ENCODE measurements around the gene FAM53B.
A peak's percentile ranks its signal among the peaks of the same experiment; 100 is the strongest.

Gene FAM53B

GRCh38 chr10:124671486-124672075, 72.6 kb downstream of the FAM53B start:
- DNase-seq: peak; percentile 57
- Histone ChIP-seq H3K9me3 (ENCODE audit: severe bottlenecking) (no peaks in the 10 kb centered on the region), H3K27me3 (ENCODE audit: insufficient read depth, low read depth, severe bottlenecking) (no peaks in the 10 kb centered on the region), H3K27ac (no peak overlapping the region), H3K36me3 (peaks cover 5% of the 10 kb centered on the region), H3K4me3 (ENCODE audit: low read depth, low read length) (no peak overlapping the region)
- TF ChIP-seq CTCF (IDR thresholded peaks at IDR 0.05; ENCODE audit: low read depth, low read length): peak; percentile 50

- Histone ChIP-seq H3K9me3 (ENCODE audit: severe bottlenecking) (no peaks in the 10 kb centered on the region), H3K4me3 (ENCODE audit: low read depth, low read length) (no peak overlapping the region), H3K27ac (no peak overlapping the region), H3K27me3 (ENCODE audit: insufficient read depth, low read depth, severe bottlenecking) (no peaks in the 10 kb centered on the region), H3K36me3 (peaks cover under 1% of the 10 kb centered on the region)
- no peak for TF ChIP-seq CTCF (IDR thresholded peaks at IDR 0.05; ENCODE audit: low read depth, low read length)
- DNase-seq: no peak
These were observed 73.3 kb downstream of the FAM53B start for GRCh38 chr10:124670849-124671248.

- no peaks in the 10 kb centered on the region for H3K9me3 ChIP-seq (ENCODE audit: severe bottlenecking)
- no peaks in the 10 kb centered on the region for H3K27me3 ChIP-seq (ENCODE audit: insufficient read depth, low read depth, severe bottlenecking)
- no peak overlapping the region for H3K4me3 ChIP-seq (ENCODE audit: low read depth, low read length)
- no peak overlapping the region for H3K27ac ChIP-seq
- DNase-seq: no peak
- TF ChIP-seq CTCF (IDR thresholded peaks at IDR 0.05; ENCODE audit: low read depth, low read length): no peak
- H3K36me3 ChIP-seq: no peaks in the 10 kb centered on the region; the same call in none of the 2 replicates
These were observed 74.1 kb downstream of the FAM53B start for GRCh38 chr10:124669824-124670654.

DNA sequence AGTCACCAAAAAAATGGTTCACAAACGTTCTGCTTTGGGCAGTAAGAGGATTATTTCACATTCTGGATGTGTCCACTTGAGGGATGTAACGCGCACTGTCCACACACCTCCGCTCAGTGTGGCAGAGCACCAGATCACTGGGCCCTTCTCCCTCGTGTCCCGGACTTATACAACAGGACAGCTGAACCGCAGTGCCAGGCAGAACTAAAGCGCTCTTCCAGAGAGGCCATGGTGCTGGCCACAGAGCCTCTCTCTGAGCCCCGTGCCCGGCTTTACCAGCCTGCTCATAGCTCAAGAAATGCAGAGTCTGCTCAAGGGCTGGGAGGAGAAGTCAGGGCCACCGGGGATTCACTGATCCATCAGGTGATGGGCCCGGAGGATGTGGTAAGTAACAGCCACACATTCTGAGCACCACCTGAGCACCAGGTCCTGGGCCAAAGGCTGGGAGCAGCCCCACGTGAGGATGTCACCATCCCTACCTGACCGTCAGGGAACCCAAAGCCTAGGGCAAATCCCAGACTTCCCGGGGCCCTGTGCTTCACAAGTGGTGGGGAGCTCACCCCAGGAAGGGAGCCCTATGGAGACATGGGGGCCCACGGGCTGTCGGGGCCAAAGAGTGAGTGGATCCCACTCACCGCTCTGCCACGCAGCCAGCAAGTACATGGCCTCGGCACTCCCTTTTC, 74.9 kb downstream of the FAM53B start:
- no peak overlapping the region for H3K27ac ChIP-seq
- no peaks in the 10 kb centered on the region for H3K9me3 ChIP-seq (ENCODE audit: severe bottlenecking)
- H3K4me3 ChIP-seq (ENCODE audit: low read depth, low read length): no peak overlapping the region
- H3K36me3 ChIP-seq: no peaks in the 10 kb centered on the region; the same call in none of the 2 replicates
- no peak for TF ChIP-seq CTCF (IDR thresholded peaks at IDR 0.05; ENCODE audit: low read depth, low read length)
- no peaks in the 10 kb centered on the region for H3K27me3 ChIP-seq (ENCODE audit: insufficient read depth, low read depth, severe bottlenecking)
- no peak for DNase-seq

DNA sequence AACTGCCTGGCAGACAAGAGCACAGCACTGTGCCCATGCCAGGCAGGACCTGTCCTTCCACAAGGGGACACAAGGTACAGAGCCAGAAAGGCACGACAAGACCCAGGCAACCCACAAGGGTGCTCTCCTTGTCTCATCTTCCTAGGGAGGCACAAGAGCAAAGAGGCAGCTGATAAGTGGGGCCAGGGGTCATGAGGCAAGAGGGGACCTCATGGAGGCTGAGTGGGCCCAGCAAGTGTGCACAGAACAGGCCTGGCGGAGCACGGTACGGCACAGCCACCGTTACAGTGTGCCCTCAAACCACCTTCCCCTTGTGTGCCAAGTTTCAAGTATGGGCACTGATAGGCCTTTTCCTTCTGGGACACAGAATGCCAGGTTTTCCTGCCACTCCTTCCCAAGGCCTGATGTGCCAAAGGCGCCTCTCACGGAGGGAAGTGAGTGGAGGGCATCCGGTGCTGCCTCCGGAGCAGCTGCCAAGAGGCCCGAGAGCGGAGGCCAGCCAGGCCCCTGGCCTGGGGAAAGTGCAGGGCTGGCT, 75.6 kb downstream of the FAM53B start:
- DNase-seq: no peak
- TF ChIP-seq CTCF (IDR thresholded peaks at IDR 0.05; ENCODE audit: low read depth, low read length): no peak
- Histone ChIP-seq H3K27me3 (ENCODE audit: insufficient read depth, low read depth, severe bottlenecking) (no peaks in the 10 kb centered on the region), H3K4me3 (ENCODE audit: low read depth, low read length) (no peak overlapping the region), H3K36me3 (no peaks in the 10 kb centered on the region; the same call in none of the 2 replicates), H3K27ac (no peak overlapping the region), H3K9me3 (ENCODE audit: severe bottlenecking) (no peaks in the 10 kb centered on the region)

Data from WERI-Rb-1 (cell line).